Measurements from ENCODE around the gene UMODL1.

UMODL1 gene

DNA sequence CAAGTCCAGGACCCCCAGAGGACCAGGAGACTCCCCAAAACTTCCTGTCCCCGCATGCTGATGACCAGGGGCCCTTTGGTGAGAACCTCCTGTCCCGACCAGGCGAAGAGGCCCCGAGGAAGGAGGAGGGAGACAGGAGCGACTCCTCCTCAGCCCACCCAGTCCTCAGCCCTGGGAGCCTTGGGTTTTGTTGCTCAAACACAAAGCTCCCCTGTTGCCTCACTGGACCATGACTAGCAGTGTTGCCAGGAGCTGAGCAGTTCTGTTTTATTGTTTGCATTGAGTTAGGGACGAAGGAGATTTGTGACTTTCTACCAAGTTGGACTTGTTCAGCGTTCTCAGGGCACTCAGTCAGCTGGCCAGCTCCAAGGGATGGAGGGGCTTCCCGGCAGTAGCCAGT lies 10.0 kb downstream of the UMODL1 start:
- DNase-seq, result no peak

DNA sequence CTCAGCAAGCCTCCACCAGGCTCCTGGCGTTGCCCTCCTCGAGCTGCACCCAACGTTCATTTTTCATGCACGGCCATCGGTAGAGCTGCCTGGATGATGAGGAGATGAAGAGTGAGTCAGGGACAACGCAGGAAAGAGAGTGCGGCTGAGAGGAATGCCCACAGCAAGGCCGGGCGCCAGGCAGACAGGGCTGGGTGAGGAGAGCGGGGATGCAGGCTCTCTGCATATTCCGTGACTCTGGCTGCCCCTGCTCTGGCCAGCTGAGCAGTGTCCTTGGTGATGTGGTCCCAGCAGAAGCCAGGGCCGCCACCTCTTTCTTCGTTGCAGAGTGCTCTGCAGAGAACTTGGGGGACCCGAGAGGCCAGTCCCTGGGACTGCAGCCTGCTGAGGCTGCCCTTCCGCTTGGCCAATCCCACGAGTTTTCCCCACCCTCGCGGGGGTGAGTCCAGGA lies 10.8 kb downstream of the UMODL1 start:
- DNase-seq, result no peak

DNA sequence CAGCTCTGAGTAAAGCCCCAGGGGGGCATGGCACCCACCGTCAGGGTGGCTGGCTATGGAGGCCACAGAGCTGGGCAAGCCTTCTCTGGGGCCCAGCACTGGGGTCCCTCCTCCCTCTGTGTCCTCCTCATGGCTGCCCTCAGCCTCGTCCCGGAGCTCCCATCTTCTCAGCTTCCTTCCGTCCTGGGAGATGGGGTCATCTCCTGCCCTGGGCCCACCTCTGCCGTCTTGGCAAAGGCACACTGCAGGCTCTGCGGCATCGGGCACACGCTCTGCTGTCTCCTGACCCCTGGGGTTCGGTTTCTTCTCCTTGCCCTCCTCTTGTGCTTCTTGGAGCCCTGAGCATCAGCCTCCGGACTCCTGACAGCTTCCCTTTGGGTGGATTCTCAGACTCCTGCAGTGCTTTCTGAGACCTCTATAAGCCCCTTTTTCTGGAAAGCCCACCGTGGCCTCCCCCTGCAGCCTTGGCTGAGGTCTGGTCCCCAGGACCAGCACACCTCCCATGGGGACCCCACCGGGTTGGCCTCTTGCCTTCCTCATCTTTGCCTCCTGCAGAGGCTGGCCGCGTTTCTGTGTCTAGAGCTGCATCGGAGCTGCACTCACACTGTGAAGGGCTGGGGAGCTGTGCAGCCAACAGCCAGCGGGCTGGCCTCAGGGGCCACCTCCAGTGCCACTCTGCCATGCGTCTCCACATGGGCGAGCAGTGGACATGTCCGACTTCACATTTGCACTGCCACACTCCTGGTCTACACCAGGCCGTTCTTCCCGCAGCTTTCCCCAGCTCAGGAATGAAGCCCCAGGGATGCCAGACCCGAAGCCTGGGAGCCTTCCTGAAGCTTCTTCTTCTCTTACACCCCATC lies 11.6 kb downstream of the UMODL1 start:
- DNase-seq, result no peak

DNA sequence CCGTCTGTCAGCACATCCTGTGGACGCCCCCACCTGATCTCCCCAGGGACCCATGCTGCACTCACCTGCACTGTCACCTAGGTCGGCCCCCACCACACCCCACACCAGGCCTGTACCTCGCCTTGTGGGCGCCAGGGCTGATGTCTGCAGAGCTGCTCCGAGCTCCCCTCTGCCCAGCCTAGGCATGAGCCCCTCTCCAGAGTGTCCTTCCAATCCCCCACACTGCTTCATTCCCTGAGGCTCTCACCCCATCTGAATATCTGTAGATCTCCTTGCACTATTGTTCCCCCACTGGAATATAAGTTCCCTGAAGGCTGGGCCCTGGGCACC lies 12.2 kb downstream of the UMODL1 start:
- DNase-seq, result no peak

DNA sequence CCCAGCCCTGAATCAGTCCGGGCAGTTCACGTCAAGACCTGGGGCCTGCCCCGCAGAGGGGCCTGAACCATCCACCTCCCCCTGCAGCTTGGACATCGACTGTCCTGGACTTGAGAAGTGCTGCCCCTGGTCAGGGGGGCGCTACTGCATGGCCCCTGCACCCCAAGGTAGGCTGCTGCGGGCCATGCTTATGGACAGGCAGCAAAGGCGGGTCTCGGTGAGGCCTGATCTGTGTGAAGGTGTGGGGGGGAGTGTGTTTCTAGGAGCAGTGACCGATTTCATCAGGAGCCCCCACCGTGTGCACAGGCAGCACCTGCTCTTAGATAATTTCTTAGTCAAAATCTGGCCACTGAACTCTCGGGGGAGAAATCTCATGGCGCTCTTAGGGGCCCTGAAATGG lies 13.0 kb downstream of the UMODL1 start:
- no peak for DNase-seq

DNA sequence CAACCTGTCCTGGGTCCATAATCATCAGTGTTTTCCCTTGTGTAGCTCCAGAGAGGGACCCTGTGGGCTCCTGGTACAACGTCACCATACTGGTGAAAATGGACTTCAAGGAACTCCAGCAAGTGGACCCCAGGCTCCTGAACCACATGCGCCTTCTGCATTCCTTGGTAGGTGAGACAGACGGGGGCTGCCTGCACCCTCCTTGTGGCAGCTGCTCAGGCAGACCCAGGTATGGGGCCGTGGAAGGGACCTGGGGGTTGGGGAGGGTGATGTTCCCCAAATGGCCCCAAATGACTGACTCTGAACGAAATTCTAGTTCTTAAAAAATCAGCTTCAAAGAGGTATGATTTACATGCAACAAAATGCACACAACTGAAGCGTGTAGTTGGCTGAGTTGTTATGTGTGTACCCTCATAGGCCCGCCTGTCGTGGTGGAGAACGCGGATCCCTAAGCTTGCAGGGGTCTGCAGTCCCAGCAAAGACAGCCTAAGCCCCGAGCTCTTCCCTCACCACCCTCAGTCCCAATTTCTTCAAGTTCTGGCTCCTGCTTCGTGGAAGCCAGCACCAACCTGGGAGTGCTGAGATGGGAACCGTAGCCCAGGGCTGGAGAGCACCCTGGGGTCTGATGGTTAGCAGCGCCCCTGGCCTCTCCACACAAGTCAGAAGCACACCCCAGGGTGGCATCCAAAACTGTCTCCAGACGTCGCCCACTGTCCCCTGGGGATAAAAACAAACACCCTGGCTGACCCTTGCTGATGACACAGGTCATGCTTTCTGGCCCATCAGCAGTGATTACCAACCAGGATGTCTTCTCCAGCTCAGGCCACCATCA lies 14.3 kb downstream of the UMODL1 start:
- DNase-seq, result no peak

DNA sequence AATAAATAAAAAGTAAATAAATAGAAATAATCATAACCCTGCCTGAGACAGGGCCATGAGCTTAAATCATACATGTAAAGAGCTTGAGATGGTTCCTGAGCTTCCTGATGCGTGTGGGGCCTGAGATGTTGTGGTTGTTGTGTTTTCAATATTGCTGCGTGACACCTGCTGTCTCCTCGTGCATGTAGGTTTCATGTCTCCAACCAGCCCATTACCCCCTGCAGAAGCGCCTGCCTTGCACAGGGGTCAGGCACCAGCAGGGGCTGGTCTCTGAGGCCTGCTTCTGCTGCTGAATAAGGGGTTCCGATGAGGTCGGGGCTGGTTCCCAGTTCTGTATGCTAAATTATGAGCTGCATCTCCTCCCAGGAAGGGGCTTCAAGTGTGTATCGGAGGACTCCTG lies 15.9 kb downstream of the UMODL1 start:
- DNase-seq, result no peak

DNA sequence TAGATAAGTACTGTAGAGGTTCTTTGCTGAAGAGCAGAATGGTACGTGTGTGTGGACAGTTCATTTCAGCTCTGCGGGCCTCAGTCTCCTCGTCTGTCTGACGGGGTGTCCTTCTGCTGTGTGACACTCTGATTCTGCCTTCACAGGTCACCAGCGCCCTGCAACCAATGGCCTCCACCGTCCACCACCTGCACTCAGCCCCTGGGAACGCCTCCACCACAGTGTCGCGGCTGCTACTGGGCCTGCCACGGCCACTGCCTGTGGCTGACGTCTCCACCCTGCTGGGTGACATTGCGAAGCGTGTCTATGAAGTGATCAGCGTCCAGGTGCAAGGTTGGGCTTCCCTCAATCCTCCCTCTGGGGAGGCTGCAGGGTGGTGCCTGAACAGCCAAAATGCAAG lies 17.0 kb downstream of the UMODL1 start:
- no peak for DNase-seq

DNA sequence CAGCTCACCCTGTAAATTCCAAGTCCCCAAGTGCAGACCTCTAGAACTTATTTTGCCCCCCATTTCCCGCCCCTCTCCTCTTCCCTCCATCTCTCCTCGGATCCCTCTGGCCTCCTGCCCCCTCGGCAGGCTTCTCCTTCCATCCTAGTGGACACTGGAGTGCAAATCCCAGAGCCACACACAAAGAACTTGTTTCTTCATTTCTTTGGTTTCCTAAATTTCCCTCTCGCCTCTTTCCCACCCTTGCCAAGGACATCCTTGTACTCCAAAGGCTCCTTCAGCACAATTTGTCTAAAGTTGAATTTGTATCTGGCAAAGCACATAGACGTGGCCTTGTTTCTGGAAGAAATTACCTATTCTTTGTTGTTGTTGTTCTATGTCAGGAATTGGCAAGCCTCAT lies 17.5 kb downstream of the UMODL1 start:
- no peak for DNase-seq

DNA sequence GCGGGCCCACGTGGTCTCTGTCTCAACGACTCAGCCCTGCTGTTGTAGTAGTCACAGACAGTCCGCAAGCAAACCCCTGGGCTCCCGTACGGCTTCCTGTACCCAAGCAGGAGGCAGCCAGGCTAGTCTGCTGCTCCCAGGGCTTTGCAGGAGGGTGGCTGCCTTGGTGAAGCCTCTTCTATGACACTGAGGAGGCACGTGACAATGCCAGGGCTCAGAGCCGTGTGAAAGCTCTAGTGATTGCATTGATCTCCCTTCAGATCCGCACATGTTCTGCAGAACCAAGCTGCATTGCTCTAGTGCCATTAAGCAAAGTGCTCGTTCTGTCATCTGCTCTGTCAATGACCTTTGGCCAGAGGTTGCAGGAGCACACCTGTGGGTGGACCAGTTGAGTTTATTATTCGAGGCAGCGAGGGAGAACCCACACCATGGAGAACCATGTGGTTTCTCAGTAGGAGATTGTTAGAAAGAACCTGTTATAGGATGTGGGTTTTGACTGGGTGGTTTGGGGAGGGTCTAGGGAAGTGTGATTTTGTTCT lies 18.0 kb downstream of the UMODL1 start:
- no peak for DNase-seq

DNA sequence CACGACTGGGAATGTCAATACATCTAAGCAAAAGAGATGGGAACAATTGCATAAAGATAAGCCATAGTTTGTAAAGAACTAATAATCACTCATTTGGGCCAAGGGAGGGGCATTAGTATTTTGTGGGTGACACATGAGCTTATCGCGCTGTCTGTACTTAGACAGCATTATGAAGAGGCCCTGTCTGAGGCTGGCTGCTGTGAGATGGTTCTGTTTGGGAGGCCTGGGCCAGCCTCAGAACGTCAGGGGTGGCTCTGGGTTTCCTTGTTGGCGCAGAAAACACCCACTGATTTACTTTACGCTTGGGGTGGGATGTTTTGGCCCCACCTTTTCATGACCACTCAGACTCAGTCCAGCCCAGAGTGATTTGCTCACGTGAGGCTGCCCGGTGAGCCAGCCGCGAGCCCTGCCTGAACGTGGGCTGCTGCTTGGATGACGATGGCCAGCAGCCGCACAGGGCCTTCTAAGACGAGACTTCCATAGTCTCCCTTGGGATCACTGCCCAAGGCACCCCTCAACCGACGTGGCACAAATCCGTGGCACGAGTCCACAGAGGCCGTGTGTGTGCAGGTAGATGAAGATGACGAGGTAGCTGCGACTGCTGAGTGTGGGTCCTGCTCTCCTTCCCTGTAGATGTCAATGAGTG lies 18.7 kb downstream of the UMODL1 start:
- no peak for DNase-seq

DNA sequence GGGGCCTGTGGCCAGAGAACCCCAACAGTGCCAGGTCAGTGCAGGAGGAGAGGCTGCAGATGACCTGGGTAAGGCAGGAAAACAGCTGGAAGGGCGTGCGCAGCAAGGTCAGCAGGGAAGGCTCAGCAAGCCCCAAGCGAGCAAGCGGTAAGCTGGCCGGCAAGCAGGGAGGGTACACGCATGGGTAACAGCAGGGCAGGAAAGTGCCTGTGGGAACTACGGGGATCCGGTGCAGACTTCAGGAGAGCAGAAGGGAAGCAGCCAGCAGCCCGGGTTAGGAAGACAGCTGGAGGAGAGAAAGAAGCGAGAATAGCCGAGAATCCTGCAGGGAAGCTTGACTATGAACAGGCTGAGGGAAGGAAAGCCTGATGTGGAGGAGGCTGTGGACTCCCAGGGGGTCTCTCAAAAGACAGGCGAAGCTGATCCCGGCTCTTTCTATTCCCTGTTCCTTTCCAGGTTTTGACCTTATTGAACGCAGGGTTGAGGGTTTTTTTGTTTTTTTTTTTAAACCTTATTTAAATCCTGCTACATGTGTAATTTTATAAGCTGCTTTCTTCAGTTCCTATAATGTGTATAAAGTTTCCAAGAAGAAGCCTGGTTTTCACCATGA lies 20.9 kb downstream of the UMODL1 start:
- DNase-seq, result no peak

DNA sequence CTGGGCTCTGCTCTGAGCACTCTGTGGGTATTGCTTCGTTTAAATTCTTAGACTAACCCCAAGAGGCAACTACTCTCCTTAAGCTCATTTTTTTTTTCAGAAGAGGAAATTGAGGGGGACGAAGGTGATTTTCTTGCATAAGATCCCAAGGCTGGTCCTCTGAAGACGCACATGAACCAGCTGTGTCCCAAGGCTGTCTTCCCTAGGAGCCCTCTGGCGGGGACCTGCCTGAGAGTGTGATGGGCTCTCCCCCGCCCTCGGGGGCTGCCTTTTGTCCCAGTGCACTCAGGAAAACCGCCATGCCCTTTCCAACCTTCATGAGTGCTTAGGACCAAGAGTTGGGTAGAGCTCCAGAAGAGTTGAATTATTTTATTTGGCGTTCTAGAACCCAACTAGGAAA lies 21.7 kb downstream of the UMODL1 start:
- no peak for DNase-seq

DNA sequence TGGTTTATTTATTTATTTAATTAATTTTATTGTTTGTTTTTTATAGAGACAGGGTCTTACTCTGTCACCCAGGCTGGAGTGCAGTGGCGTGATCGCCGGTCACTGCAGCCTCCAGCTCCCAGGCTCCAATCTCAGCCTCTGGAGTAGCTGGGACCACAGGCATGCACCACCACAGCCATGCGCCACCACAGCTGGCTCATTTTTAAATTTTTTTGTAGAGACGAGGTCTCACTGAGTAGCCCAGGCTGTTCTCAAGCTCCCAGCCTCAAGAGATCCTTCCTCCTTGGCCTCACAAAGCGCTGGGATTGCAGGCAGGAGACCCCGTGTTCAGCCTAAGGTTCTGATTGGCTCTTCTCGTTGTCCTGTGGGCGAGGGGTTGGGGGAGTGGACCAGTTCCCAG lies 22.1 kb downstream of the UMODL1 start:
- DNase-seq, result no peak

DNA sequence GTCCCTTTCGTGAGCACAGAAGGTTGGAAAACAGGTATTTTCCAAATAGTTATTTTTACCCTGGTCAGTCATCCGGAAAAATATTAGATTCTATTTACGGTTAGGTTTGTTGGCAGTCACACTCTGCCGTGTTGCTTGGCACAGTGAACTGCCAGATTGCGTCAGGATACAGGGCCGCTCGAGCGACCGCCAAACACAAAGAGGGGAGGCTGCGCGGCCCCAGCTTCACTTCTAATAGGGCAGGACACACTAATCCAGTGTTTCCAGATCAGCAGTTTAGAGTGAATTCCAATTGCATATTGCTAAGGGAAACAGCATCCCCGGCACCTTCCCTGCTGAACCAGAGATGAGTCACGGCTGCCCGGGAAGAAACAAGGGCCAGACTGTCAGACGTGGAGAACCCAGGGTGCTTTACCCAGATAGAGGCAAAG lies 22.9 kb downstream of the UMODL1 start:
- DNase-seq, result no peak

DNA sequence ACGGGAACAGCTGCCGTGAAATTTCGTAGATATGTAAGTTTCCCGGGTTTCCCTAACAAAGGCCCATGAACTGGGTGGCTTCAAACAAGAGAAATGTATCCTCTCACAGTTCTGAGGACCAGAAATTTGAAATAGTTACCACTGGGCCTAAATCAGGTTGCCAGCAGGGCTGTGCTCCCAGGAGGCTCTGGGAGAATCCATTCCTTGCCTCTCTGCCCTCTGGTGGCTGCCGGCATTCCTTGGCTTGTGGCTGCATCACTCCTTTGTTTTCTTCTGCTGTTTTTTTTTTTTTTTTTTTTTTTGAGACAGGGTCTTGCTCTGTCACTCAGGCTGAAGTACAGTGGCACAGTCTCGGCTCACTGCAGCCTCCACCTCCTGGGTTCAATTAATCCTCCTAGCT lies 23.7 kb downstream of the UMODL1 start:
- DNase-seq, result no peak

DNA sequence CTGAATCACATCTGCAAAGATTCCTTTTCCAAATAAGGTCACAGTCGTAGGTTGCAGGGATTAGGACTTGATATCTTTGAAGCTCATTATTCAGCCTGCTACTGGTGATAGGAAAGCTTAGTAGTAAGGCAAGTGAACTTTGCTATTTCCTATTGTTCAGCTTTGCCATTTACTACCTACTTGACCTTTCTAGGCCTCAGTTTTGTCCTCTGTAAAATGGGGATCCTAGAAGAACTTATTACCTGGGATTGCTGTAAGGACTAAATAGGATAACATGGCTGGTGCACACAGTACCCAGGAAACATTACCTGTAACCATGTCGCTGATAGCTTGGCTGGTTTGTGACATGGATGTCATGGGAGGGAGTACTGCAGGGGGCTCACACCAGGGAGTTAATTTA lies 24.5 kb downstream of the UMODL1 start:
- no peak for DNase-seq

DNA sequence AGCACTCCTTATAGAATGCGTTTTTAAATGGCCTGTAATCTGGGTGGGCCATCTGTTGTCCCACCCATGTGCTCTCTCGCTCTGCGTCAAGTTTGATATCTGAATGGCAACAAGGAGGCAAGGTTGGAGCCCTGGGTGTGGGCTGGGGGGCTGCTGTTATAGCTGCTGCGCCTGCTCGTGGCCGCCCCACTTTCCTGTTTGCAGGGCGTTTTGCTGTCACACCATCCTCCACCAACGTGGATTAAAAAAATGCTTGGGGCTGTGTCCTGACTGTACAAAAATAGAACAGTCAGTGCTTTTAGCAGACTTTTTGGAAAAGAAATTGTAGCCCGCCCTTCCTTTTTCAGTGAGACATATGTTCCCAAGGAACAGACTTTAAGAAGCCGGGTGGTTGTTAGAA lies 25.4 kb downstream of the UMODL1 start:
- DNase-seq, result no peak

DNA sequence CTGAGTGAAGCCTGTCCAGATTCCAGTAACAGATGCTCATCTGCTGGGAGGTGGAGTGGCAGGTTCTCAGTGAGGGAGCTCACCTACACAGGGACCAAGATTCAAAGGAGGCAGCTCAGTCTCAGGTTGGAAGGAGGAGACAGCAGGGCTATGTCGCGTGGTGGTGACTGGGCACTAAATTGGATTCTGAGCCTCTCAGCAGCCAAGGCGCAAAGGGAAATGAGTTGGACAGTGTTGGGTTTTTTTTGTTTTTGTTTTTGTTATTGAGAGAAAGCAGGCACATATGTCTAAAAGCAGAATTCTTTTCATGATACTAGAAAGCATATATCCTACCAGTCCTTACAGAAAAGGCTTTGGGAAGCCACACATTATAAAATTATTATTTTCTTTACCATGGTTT lies 26.2 kb downstream of the UMODL1 start:
- no peak for DNase-seq

DNA sequence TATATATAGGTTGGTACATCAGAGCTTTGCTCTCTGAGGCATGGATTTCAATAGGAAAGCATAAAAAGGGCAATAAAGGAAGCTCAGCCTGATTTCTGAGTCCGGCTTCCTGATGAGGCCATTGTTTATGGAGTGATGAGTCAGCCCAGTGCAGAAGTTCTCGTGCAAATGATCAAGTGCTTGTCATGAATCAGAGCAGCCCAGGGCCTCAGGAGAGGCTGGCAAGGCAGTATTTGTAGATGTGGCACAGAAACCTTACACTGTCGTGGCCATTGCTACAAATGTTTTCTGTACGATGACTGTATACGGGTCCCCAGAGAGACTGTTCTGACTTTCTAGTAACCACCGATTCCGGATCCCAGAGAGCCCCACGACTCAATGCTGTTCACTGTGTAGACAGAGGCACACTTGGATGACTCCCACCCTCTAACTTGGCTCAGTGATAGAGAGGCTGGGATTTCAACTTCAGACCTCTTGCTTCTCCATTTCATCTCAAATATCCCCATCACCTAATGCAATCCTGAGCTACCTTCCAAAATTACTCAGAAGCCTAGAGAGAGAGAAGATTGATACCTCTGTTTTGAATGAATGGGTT lies 26.8 kb downstream of the UMODL1 start:
- DNase-seq, result peak; percentile 49

DNA sequence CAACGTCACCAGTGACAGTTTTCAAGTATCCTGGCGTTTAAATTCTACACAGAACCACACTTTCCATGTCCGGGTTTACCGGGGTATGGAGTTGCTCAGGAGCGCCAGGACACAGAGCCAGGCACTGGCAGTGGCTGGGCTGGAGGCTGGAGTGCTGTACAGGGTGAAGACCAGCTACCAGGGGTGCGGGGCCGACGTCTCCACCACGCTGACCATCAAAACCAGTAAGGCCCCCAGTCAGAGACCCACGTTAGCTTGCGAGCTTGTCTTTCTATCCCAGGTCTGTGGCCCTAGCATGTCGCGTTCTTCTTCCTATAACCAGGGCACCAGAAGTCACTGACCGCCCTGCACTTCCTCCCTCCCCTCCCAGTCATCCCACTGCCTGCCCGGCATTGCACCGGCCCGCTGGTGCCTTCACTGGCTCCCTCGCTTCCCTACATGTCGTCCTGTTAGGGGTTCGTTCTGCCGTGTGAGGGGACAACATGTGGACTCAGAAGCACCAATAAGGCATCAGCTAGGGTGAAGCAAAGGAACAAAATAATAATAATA lies 27.9 kb downstream of the UMODL1 start:
- DNase-seq, result no peak

DNA sequence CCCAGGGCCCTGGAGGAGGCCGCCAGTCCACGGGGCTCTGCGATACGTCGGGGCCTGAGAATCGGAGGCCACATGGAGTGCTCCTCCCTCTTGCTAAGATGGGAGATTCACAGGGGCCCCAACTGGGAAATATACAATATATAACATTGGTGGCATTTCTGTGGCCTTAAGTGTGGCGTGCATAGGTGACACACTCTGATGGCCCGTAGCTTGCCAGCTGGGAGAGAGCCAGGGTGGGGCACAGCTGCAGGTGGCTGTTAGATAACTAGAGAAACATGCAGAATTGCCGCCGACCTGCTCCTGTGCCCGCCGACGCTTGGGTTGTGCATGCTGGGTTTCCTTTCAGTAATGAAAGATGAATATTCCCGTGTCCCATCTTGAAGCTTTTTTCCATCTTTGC lies 30.1 kb downstream of the UMODL1 start:
- no peak for DNase-seq

Measured in GDM1 (cell line).